Liver (tissue), 2 donors: ENCODE results near the gene CITED4.

ENCODE experiments used
- JUND ChIP-seq, 2 donors: IDR thresholded peaks; 2 replicates each; pipeline ENCODE4 v1.6.1; 2016; ENCODE audit warnings: antibody characterized with exemption in 2 of 2
- ZBTB33 ChIP-seq: IDR thresholded peaks from 2 replicates; pipeline ENCODE4 v1.6.1; 2016; ENCODE audit warnings: antibody characterized with exemption
- donor health status: healthy.

- TF ChIP-seq JUND (IDR thresholded peaks at IDR 0.05) (no peak), ZBTB33 (no peak)
Observed at GRCh38 chr1:40841602-40842001, 20.6 kb downstream of the CITED4 start.
